HepG2 (cell line): ENCODE measurements around the gene CTNNA3. TPM values are rescaled to one million over a fixed set of nuclear protein-coding genes. Genes with fewer than 3 reads are reported as not detected.

Source experiments
- ATAC-seq: fragments of 200-7000 bp; cut with Tn5 transposase; 3 replicates; pipeline ENCODE4 v1.9.1; 2020; ENCODE audit warnings: mild to moderate bottlenecking, moderate library complexity
- BruUV-seq: library from RNA; stranded (reverse); fragments of 400-500 nt; replicated peaks from 2 replicates; lab custom pipeline; 2021; lab: Mats Ljungman, UMichigan
- CTCF ChIA-PET: fragments of 300-600 bp; formaldehyde crosslinking; extraction: SDS; loops from one replicate; lab custom pipeline; 2021; ENCODE audit warnings: low total read pairs, inconsistent platforms, low intra/inter-chr PET ratio; lab: Yijun Ruan, JAX
- POLR2A ChIA-PET: fragments of 350-600 bp; sonication (Branson Sonifier 250); formaldehyde crosslinking; loops from one replicate; lab custom pipeline; 2020; ENCODE audit warnings: antibody characterized with exemption, inconsistent platforms; lab: Yijun Ruan, JAX
- DNase-seq: peaks from one replicate; pipeline ENCODE4 v3.0.0-alpha.2; 2015; ENCODE audit warnings: low spot score
- FAIRE-seq: peaks from 3 replicates; lab custom pipeline; 2011; peaks lifted over from hg19 to GRCh38; lab: Jason Lieb, UNC
- H2AFZ ChIP-seq: one replicate; pipeline ENCODE4 v1.6.1; 2011; ENCODE audit warnings: low read length, inconsistent platforms
- H3K27ac ChIP-seq: fragments of 300-600 bp; 3 replicates; pipeline ENCODE4 v1.8.0; 2011; ENCODE audit warnings: mixed run types, mild to moderate bottlenecking, mixed read lengths, low read length, inconsistent platforms; ENCODE audit not compliant: insufficient read depth; ENCODE audit errors: extremely low read length
- H3K27me3 ChIP-seq, 2 experiments: fragments of 200-600 bp in 1 of 2; 2 replicates in 1 of 2; 3 replicates in 1 of 2; pipeline versions ENCODE4 v1.6.0 to v1.8.0; 2011; ENCODE audit warnings: low read length in 2 of 2, mild to moderate bottlenecking in 2 of 2, moderate library complexity in 2 of 2, inconsistent platforms in 1 of 2; ENCODE audit not compliant: insufficient read depth in 2 of 2, control insufficient read depth in 1 of 2
- H3K36me3 ChIP-seq, 2 experiments: fragments of 200-600 bp in 1 of 2; replicated peaks in 1 of 2; 2 replicates in 1 of 2; 3 replicates in 1 of 2; pipeline versions ENCODE4 v1.5.1 to v1.8.0; 2011; ENCODE audit warnings: low read length in 2 of 2, inconsistent platforms in 1 of 2; ENCODE audit not compliant: insufficient read depth in 2 of 2, control insufficient read depth in 1 of 2
- H3K4me1 ChIP-seq: 2 replicates; pipeline ENCODE4 v1.5.1; 2012; ENCODE audit warnings: low read length, inconsistent platforms; ENCODE audit not compliant: insufficient read depth
- H3K4me2 ChIP-seq: 2 replicates; pipeline ENCODE4 v1.6.0; 2011; ENCODE audit warnings: low read depth, low read length, inconsistent platforms
- H3K4me3 ChIP-seq, 3 experiments: fragments of 200-600 bp in 1 of 3; sonication (generic), shearing (Covaris generic) in 1 of 3; replicated peaks in 1 of 3; 2 replicates each; pipeline ENCODE4 v1.5.1; 2011 to 2016; ENCODE audit warnings: low read length in 3 of 3, inconsistent platforms in 2 of 3, low read depth in 2 of 3, mild to moderate bottlenecking in 2 of 3, control low read depth in 1 of 3, mixed read lengths in 1 of 3; ENCODE audit not compliant: insufficient read depth in 1 of 3
- H3K79me2 ChIP-seq: one replicate; pipeline ENCODE4 v1.6.1; 2011; ENCODE audit warnings: low read length, inconsistent platforms; ENCODE audit not compliant: insufficient read depth
- H3K9ac ChIP-seq: 2 replicates; pipeline ENCODE4 v1.6.0; 2011; ENCODE audit warnings: mild to moderate bottlenecking, low read depth, low read length, inconsistent platforms; ENCODE audit not compliant: insufficient read depth
- H3K9me3 ChIP-seq: 2 replicates; pipeline ENCODE4 v1.5.1; 2012; ENCODE audit warnings: mild to moderate bottlenecking, low read length
- H4K20me1 ChIP-seq: 2 replicates; pipeline ENCODE4 v1.6.0; 2011; ENCODE audit warnings: inconsistent platforms, mild to moderate bottlenecking, low read length, moderate library complexity; ENCODE audit not compliant: insufficient read depth
- CREB1 ChIP-seq, 2 experiments: fragments of 450-650 bp in 1 of 2; IDR thresholded peaks; 2 replicates each; pipeline ENCODE4 v1.6.1; 2016 to 2017; ENCODE audit warnings: control low read depth in 1 of 2, mild to moderate bottlenecking in 1 of 2, missing compliant biosample characterization in 1 of 2, missing genetic modification characterization in 1 of 2
- MTERF4 ChIP-seq: sonication (generic); formaldehyde crosslinking; IDR thresholded peaks from 2 replicates; pipeline ENCODE4 v1.8.0; 2023; ENCODE audit warnings: mild to moderate bottlenecking, missing genetic modification reagents
- ZNF143 ChIP-seq: sonication (generic); formaldehyde crosslinking; IDR thresholded peaks from 2 replicates; pipeline ENCODE4 v1.4.0; 2020; ENCODE audit warnings: missing genetic modification reagents
- ZSCAN5A ChIP-seq: sonication (generic); formaldehyde crosslinking; IDR thresholded peaks from 2 replicates; pipeline ENCODE4 v1.8.0; 2022; ENCODE audit warnings: mild to moderate bottlenecking, missing genetic modification reagents, borderline replicate concordance
- WGBS: methylation state at CpG from one replicate; pipeline ENCODE4 v1.1.6; 2017; ENCODE audit warnings: low lambda C conversion rate; 5-methylcytosine and 5-hydroxymethylcytosine counted together
- in situ Hi-C: cut with HindIII; loops from 2 replicates; pipeline ENCODE4 v1.10.0; 2017; ENCODE audit warnings: low pct_unique_long_range_greater_than_20kb; ENCODE audit not compliant: extremely low pct_ligation_motif_present
- intact Hi-C: fragments of 100-400 bp; cut with micrococcal nuclease; formaldehyde crosslinking; loops from one replicate; pipeline ENCODE4 v1.10.0; 2022; ENCODE audit not compliant: unreplicated experiment
- polyA plus RNA-seq, 8 experiments: library from polyadenylated mRNA; depleted of rRNA in 3 of 8; stranded (reverse) in 7 of 8; unstranded in 1 of 8; fragments of >200 nt; fragmentation: Illumina TruSeq in 4 of 8; extraction: Trizol in 4 of 8; gene quantifications; 2 replicates each; pipeline versions ENCODE4 v1.2.1 to v1.2.3, GENCODE V29; 2011 to 2016; ENCODE audit warnings: low read depth in 4 of 8, missing spikeins in 1 of 8, mixed read lengths in 1 of 8; ENCODE audit not compliant: insufficient read depth in 1 of 8
- total RNA-seq, 5 experiments: library from RNA; depleted of rRNA; stranded (reverse); fragments of >200 nt; fragmentation: Illumina TruSeq; extraction: Trizol; gene quantifications; 2 replicates each; pipeline ENCODE4 v1.2.3, GENCODE V29; 2016; ENCODE audit warnings: low read depth in 1 of 5

Gene CTNNA3
- total and polyA plus RNA-seq, 2 of the 13 experiments (the other 11 are each of a cell fraction or from before 2014, with no cell fraction given), result not detected

- no peak for ATAC-seq
- no peak overlapping the region for H3K9ac ChIP-seq
- H3K4me2 ChIP-seq, result no peak overlapping the region
- H3K4me1 ChIP-seq, result no peaks in the 10 kb centered on the region
- no peak overlapping the region for H3K27ac ChIP-seq
- no peaks in the 10 kb centered on the region for H3K36me3 ChIP-seq
- no TSS peak for BruUV-seq
- H3K27me3 ChIP-seq, result peaks cover 2 to 10% of the 10 kb centered on the region in 2 experiments; a peak in 2 of 5 replicates
- H3K9me3 ChIP-seq, result no peaks in the 10 kb centered on the region
- H2AFZ ChIP-seq, result no peak overlapping the region
- intact Hi-C loops, result no loop called here
- in situ Hi-C loops, result no loop called here
- DNase-seq, result no peak
- 62% methylated on average over 11 of the region's 11 CpGs for WGBS
- no peak for FAIRE-seq
- POLR2A ChIA-PET, result no interaction called here
- CTCF ChIA-PET, result no interaction called here
- no peaks in the 10 kb centered on the region for H4K20me1 ChIP-seq
- TF ChIP-seq ZNF143 (CRISPR knock-in tag) (no peak), ZSCAN5A (CRISPR knock-in tag) (no peak), CREB1 (IDR thresholded peaks at IDR 0.05) (no peak), CREB1 (CRISPR knock-in tag; IDR thresholded peaks at IDR 0.05) (no peak), MTERF4 (CRISPR knock-in tag) (no peak)
- H3K79me2 ChIP-seq, result no peaks in the 10 kb centered on the region
- H3K4me3 ChIP-seq, result no peak overlapping the region
Measured at GRCh38 chr10:66927251-66927935, 768.6 kb downstream of the CTNNA3 start.
